Measurements from ENCODE around the gene APBB1. TPM values are rescaled to one million over a fixed set of nuclear protein-coding genes. Genes with fewer than 3 reads are reported as not detected.

The APBB1 gene
- total and polyA plus RNA-seq, 9 of the 15 experiments (the other 6 are each of a cell fraction or from before 2014, with no cell fraction given), result 0.04 to 0.73 (median 0.40) TPM

DNA sequence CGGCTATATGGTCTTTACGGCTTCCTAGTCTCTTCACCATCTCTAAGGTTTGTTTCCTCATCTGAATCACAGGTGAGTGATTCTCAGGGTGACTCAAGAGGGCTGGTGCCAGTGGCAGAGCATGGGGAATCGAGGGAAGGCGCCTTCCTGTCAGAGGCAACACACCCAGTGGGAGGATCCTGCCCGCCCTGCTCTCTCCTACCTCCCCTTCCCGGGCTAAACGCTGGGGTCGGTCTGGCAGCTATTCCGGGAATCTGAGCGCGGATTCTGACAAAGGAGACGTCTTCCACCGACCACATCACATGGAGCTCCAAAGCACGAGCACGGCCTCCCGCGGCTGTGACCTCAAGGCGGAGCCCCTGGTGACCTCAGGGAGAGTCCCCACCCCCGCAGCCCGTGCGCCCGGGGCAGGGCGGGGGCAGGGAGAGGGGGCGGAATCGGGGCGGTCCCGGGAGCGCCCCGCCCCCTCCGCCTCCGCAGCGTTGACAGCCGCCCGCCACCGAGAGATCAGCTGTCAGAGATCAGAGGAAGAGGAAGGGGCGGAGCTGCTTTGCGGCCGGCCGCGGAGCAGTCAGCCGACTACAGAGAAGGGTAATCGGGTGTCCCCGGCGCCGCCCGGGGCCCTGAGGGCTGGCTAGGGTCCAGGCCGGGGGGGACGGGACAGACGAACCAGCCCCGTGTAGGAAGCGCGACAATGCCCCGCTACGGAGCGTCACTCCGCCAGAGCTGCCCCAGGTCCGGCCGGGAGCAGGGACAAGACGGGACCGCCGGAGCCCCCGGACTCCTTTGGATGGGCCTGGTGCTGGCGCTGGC is 28.8 kb downstream of the APBB1 start, which contains the start of gene SMPD1 (continued):
- TF ChIP-seq ETV6 (IDR thresholded peaks at IDR 0.05; ENCODE audit: borderline replicate concordance in 1 of 2, low read depth in 2 of 2, low read length in 1 of 2) (no peak), ETV6 (CRISPR knock-in tag; IDR thresholded peaks at IDR 0.05; ENCODE audit: borderline replicate concordance) (no peak), TCFL5 (CRISPR knock-in tag; conservative IDR thresholded peaks at IDR 0.05) (no peak), ZNF184 (CRISPR knock-in tag; IDR thresholded peaks at IDR 0.05) (no peak), ZNF143 (CRISPR knock-in tag; IDR thresholded peaks at IDR 0.05) (no peak; the same call in 1 of the 2 replicates), ZNF583 (CRISPR knock-in tag; IDR thresholded peaks at IDR 0.05) (no peak), KDM1A (IDR thresholded peaks at IDR 0.05) (peak; percentile 52 to 55; a peak in 2 of 4 replicates), HMGN3 (IDR thresholded peaks at IDR 0.05; ENCODE audit: borderline replicate concordance, extremely low read depth, insufficient read length, low read depth, low read length) (peak; percentile 54), SMC3 (conservative IDR thresholded peaks at IDR 0.05; ENCODE audit: insufficient read depth, low read depth, low read length) (no peak), ZNF780A (CRISPR knock-in tag; IDR thresholded peaks at IDR 0.05) (no peak), NFIX (CRISPR knock-in tag; IDR thresholded peaks at IDR 0.05; ENCODE audit: low read depth) (no peak), MCM5 (IDR thresholded peaks at IDR 0.05; ENCODE audit: low read depth) (no peak), CEBPG (CRISPR knock-in tag; IDR thresholded peaks at IDR 0.05) (no peak), CEBPG (tag; conservative IDR thresholded peaks at IDR 0.05 in 1 of 2, IDR thresholded peaks at IDR 0.05 in 1 of 2) (no peak), U2AF1 (optimal IDR thresholded peaks at IDR 0.05; ENCODE audit: low read depth, low read length) (no peak), KLF13 (tag; IDR thresholded peaks at IDR 0.05; ENCODE audit: borderline replicate concordance, low read depth) (peak; percentile 84)
- TF ChIP-seq, protein P1, sequence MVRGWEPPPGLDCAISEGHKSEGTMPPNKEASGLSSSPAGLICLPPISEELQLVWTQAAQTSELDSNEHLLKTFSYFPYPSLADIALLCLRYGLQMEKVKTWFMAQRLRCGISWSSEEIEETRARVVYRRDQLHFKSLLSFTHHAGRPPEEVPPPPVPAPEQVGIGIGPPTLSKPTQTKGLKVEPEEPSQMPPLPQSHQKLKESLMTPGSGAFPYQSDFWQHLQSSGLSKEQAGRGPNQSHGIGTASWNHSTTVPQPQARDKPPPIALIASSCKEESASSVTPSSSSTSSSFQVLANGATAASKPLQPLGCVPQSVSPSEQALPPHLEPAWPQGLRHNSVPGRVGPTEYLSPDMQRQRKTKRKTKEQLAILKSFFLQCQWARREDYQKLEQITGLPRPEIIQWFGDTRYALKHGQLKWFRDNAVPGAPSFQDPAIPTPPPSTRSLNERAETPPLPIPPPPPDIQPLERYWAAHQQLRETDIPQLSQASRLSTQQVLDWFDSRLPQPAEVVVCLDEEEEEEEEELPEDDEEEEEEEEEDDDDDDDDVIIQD (CRISPR knock-in tag; IDR thresholded peaks at IDR 0.05), result no peak
- TF ChIP-seq, protein P2, sequence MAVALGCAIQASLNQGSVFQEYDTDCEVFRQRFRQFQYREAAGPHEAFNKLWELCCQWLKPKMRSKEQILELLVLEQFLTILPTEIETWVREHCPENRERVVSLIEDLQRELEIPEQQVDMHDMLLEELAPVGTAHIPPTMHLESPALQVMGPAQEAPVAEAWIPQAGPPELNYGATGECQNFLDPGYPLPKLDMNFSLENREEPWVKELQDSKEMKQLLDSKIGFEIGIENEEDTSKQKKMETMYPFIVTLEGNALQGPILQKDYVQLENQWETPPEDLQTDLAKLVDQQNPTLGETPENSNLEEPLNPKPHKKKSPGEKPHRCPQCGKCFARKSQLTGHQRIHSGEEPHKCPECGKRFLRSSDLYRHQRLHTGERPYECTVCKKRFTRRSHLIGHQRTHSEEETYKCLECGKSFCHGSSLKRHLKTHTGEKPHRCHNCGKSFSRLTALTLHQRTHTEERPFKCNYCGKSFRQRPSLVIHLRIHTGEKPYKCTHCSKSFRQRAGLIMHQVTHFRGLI (CRISPR knock-in tag; IDR thresholded peaks at IDR 0.05), result no peak
- TF ChIP-seq, protein P3, sequence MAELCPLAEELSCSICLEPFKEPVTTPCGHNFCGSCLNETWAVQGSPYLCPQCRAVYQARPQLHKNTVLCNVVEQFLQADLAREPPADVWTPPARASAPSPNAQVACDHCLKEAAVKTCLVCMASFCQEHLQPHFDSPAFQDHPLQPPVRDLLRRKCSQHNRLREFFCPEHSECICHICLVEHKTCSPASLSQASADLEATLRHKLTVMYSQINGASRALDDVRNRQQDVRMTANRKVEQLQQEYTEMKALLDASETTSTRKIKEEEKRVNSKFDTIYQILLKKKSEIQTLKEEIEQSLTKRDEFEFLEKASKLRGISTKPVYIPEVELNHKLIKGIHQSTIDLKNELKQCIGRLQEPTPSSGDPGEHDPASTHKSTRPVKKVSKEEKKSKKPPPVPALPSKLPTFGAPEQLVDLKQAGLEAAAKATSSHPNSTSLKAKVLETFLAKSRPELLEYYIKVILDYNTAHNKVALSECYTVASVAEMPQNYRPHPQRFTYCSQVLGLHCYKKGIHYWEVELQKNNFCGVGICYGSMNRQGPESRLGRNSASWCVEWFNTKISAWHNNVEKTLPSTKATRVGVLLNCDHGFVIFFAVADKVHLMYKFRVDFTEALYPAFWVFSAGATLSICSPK (IDR thresholded peaks at IDR 0.05; ENCODE audit: borderline replicate concordance), result no peak

All from K562 (cell line).